Stimulated activated CD4-positive, alpha-beta T cell treated with anti-CD3 and anti-CD28 coated beads, Interleukin-1b, Interleukin-23, amount 100 ng/mL, for 4 hours (primary cell): ENCODE results near the gene VPS41.

Experiments used
- DNase-seq, 2 donors: peaks; one replicate each; pipeline ENCODE4 v3.0.0-alpha.2; 2020; ENCODE audit warnings: low read depth in 2 of 2

The VPS41 gene

DNA sequence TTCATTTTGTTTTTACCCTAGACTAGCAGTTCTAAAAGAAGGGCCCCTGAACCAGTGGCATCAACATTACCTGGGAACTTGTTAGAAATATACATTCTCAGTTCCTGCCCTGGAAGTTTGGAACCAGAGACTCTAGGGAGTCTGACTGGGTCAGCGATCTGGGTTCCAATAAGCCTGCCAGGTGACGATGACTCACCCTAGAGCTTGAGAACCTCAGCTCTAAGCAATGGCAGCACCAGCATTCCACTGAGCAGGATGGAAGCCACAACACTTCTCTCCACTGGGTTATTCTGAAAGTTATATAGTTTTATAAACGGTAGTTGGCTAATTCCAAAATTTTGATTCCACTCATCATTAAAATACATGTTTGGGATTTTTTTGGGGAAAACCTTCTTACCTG lies 180.8 kb downstream of the VPS41 start:
- DNase-seq, result no peak

- DNase-seq, result no peak
Observed at GRCh38 chr7:38727184-38727940, 181.6 kb downstream of the VPS41 start.

DNA sequence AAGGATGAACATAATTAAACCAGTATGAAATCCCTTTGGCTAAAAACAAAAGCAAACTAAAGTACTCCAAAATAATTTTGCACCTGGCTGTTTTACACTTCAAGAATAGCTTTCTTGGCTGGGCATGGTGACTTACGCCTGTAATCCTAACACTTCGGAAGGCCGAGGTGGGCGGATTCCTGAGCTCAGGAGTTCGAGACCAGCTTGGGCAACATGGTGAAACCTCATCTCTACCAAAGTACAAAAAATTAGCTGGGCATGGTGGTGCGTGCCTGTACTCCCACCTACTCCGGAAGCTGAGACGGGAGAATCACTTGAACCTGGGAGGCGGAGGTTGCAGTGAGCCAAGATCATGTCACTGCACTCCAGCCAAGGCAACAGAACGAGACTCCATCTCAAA lies 185.7 kb downstream of the VPS41 start:
- DNase-seq, result no peak

- no peak for DNase-seq
Observed at GRCh38 chr7:38716397-38716796, 192.6 kb downstream of the VPS41 start.

GRCh38 chr7:38709123-38709522 lies 199.9 kb downstream of the VPS41 start:
- no peak for DNase-seq

DNA sequence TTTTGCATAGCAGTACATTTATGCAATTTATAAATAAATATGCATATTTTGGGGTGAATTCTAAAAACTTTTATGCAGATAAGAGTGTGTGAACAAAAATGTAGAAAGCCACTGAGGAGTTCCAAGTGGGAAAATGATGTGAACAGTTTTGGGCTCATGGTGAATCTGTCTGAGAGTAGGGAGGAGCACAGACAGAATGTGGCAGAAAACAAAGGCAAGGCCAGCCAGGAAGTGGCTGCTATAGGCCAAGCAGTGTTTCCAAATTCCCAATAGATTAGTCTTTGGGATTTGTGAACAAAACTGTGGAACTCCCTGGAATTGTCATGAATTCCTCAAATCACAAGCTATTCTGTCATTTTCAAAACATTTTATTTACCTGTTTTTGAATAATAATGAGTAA lies 204.2 kb downstream of the VPS41 start:
- DNase-seq, result no peak

DNA sequence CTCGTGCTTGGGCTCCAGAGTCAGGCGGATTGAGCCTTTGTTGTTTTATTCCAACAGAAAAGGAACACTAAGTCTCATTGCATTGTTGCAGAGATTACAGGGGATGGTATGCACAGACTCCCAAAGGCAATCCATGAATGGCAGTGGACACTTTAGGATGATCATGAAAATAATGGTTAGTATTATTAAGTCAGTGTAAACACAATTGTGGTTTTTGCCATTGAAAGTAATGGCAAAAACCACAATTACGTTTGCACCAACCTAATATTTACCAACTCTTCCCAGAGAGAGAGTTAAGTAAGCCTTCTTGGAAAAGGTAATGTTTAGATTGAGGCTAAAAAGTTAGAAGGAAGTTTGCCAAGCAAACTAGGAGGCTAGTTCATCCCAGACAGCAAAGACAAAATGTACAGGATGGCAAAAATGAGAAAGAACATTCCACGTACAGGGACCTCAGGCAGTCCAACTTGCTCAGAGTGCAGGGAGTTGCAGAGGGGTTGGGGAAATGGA lies 204.9 kb downstream of the VPS41 start:
- no peak for DNase-seq

DNA sequence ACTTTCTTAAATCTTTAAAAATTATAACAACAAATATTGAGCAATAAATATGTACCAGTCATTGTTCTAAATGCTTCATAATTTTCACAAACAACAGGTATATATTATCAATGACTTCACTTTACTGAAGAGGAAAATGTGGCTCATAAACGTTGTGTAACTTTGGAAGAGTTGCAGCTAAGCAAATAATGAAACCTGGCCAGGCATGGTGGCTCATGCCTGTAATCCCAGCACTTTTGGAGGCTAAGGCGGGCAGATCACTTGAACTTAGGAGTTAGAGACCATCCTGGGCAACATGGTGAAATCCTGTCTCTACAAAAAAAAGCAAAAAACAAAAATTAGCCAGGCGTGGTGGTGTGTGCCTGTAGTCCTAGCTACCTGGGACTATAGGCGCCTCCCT lies 205.9 kb downstream of the VPS41 start:
- DNase-seq, result no peak

GRCh38 chr7:38702002-38702535 lies 206.9 kb downstream of the VPS41 start:
- DNase-seq, result no peak

- no peak for DNase-seq
Observed at GRCh38 chr7:38700116-38700515, 208.9 kb downstream of the VPS41 start.

- DNase-seq, result no peak
Observed at GRCh38 chr7:38699471-38699870, 209.5 kb downstream of the VPS41 start.

DNA sequence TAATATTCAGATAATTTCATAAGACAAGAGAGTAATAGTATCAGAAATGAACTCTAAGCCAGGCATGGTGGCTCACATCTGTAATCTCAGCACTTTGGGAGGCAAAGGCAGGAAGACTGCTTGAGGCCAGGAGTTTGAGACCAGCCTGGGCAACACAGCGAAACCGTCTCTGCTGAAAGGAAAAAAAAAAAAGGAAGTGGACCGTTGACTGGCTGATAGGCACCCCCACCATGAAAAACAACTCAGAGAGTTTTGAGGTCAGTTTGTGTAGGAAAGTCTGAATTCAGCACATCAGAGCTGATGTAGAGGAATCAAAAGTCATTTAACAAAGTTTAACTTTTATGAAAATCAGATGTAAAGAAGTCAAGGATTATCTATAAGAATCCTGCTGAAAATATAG lies 214.7 kb downstream of the VPS41 start:
- DNase-seq, result no peak

GRCh38 chr7:38686888-38687287 lies 222.1 kb downstream of the VPS41 start:
- no peak for DNase-seq

- DNase-seq, result no peak
Observed at GRCh38 chr7:38685851-38686250, 223.1 kb downstream of the VPS41 start.

DNA sequence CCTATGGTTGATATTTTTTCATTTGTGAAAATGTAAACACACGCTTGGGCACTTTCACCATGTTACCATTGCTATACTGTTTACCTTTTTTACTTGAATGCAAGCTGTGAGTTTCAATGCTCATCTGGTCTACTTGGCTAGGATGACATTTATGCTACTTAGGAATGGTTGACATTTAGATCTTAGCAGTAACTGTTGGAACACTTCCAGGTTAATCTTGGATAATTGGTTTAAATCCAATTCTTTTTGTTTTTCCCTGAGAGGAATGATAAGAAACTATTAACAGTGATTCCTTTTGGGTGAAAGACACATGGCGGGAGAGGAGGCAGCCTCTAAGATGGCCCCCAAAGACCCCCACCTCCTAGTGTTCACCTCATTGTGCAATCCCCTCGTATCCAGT lies 226.4 kb downstream of the VPS41 start:
- no peak for DNase-seq

- DNase-seq, result no peak
Observed at GRCh38 chr7:38681882-38682281, 227.1 kb downstream of the VPS41 start.

DNA sequence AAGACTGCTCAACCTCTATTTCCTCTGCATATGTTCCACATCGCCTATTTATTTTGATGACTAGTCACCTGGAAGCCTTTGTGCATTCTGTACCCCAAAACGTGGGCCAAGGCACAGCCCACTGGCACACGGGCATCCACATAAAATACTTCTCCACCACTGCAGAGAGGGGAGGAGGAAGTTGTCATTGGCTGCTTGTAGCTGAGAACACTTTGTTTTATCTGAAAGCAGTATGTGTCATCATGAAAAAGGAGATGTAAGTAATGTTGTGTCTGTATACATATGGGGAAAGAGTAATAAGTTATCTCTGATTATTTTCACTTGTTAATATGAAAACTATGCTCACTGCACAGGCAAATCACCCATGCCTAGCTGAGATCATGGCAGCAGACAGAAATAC lies 229.6 kb downstream of the VPS41 start:
- no peak for DNase-seq

DNA sequence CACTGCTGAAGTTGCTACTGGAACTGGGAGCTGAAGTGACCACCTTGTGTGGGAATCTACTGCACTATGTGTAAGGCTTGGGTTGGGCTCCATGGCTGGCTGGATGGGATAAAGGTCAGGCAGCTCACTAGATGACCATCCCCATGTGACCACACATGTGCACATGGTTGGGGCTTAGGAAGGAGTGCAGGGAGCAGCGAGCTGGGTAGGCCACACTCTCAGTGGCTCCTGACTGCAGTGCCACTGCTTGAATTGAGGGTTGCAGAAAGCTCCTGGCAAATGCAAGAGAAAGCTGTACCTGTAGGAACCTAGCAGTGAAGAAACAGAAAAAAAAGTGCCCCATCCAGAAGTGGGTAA lies 230.3 kb downstream of the VPS41 start:
- DNase-seq, result no peak

- DNase-seq, result no peak
Observed at GRCh38 chr7:38677981-38678697, 230.9 kb downstream of the VPS41 start.

DNA sequence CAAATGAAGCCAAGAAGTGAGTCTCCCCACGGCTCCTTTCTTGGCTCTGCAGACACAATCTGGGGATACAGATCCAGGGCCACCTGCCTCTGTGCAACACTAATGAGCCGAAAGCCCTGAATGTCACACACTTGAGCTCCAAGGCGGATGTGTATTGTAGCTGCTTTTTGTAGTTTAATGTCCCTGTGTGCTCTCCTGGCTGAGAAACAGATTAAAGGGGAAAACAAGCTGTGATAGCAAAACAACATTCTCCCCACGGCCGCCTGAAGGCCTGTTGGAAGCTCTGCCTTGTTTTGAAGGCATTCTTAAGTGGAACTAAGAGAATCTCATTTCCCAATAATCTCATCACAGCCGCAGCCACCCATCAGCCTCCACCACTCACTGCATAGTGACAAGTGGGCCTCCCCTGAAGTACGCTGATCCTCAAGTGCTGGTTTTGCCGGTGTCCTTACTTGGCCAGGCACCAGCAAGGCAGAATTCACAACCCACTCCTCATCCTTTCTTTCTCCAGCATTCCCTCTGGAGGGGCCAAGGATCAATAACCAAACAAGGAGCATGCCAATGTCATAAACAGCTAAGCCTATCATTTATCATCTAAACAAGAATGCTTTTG lies 233.4 kb downstream of the VPS41 start:
- DNase-seq, result no peak

DNA sequence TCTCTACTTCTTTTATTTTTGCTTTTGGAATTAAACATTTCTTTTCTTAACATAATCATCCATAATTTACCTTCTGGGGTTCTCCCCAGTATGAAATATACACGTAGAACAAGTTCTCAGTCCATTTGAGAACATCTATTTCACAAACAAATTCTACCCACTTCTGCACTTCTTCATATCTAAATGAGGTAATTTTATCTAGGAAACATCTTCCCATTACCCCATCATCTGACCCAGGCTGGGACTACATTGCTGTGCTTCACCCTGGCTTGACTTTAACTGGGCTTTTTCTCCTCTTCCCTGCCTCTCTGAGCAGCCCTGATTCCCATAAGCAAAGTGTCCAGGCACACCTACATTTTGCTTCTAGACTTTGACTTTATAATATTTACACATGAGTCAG lies 234.5 kb downstream of the VPS41 start:
- no peak for DNase-seq

- no peak for DNase-seq
Observed at GRCh38 chr7:38673795-38674194, 235.2 kb downstream of the VPS41 start.
